Measurements from ENCODE around the gene KCNK2. TPM values are rescaled to one million over a fixed set of nuclear protein-coding genes. Genes with fewer than 3 reads are reported as not detected.

KCNK2 gene
- total and polyA plus RNA-seq, 7 experiments from 2014 or later, result not detected

DNA sequence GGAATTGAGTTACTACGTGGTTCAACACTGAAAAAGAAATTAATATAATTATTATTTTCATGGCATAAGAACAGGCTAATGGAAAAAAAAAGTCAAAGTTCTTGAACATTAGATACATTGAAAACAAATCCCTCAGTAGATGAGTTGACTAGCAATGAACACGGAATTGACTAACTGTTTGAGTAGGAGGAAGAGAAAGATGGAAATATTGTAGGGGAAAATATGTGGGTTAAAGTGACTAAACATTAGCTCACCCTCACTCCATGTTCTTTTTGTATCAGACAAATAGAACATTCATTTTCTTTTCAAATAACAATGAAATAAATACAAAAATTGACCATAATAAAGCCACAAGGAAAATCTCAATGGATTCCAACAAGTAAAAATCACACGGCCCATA lies 84.3 kb downstream of the KCNK2 start:
- DNase-seq (no peak), ATAC-seq (no peak)
- H3K27ac Mint-ChIP-seq, result no peak overlapping the region
- no peaks in the 10 kb centered on the region for H3K36me3 ChIP-seq (ENCODE audit: control insufficient read depth in 2 of 3, insufficient read depth in 3 of 3, low read length in 3 of 3)
- H3K27me3 Mint-ChIP-seq, result peaks cover 0 to 28% (median 4%) of the 10 kb centered on the region in 5 donors
- no peaks in the 10 kb centered on the region for H3K4me1 Mint-ChIP-seq
- intact Hi-C loops (cut with micrococcal nuclease), result no loop called here
- no peaks in the 10 kb centered on the region for H3K27me3 ChIP-seq (ENCODE audit: control insufficient read depth in 2 of 2, insufficient read depth in 2 of 2, low read length in 2 of 2)
- peaks cover 0 to 3% (median 0%) of the 10 kb centered on the region in 5 donors for H3K36me3 Mint-ChIP-seq
- no peak overlapping the region for H3K4me3 Mint-ChIP-seq
- POLR2A ChIA-PET, result no interaction called here
- no peak overlapping the region for H3K4me3 ChIP-seq (ENCODE audit: low read length)
- no peaks in the 10 kb centered on the region for H3K9me3 ChIP-seq (ENCODE audit: control insufficient read depth in 2 of 3, low read length in 3 of 3)
- no peak overlapping the region for H3K27ac ChIP-seq (ENCODE audit: low read depth, low read length)
- H3K4me1 ChIP-seq (ENCODE audit: control insufficient read depth in 2 of 2, insufficient read depth in 2 of 2, low read length in 2 of 2), result no peaks in the 10 kb centered on the region
- CTCF ChIA-PET, result no interaction called here
- H3K9me3 Mint-ChIP-seq, result peaks cover 0 to 21% (median 12%) of the 10 kb centered on the region in 11 donors

DNA sequence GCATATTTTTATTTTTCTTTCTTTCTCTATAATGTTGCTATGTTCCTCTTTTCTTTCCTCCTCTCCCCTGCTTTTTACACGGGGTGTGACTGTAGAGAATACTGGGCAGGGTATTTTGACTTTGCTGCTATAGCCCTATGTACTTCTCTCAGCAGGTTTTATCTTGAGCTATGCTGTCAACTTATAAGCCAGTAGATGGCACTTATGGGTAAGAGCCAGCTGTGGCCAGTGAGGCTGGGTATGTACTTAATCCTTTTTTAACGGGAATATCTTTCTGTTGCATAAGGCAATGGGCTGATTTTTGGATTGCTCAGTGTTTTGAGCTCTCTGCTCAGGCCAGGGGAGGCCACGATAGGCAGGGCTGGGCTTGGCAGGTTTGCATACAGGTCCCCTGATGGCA lies 99.0 kb downstream of the KCNK2 start:
- Histone ChIP-seq H3K27me3 (ENCODE audit: control insufficient read depth in 2 of 2, insufficient read depth in 2 of 2, low read length in 2 of 2) (no peaks in the 10 kb centered on the region), H3K36me3 (ENCODE audit: control insufficient read depth in 2 of 3, insufficient read depth in 3 of 3, low read length in 3 of 3) (no peaks in the 10 kb centered on the region), H3K9me3 (ENCODE audit: control insufficient read depth in 2 of 3, low read length in 3 of 3) (peaks cover 0 to 12% (median 5%) of the 10 kb centered on the region in 3 experiments), H3K27ac (ENCODE audit: low read depth, low read length) (no peak overlapping the region), H3K4me1 (ENCODE audit: control insufficient read depth in 2 of 2, insufficient read depth in 2 of 2, low read length in 2 of 2) (no peaks in the 10 kb centered on the region), H3K4me3 (ENCODE audit: low read length) (no peak overlapping the region)
- DNase-seq, result no peak
- H3K27me3 Mint-ChIP-seq, result peaks cover 0 to 27% (median 21%) of the 10 kb centered on the region in 5 donors
- ATAC-seq, result no peak
- CTCF ChIA-PET, result no interaction called here
- H3K4me1 Mint-ChIP-seq, result no peaks in the 10 kb centered on the region
- intact Hi-C loops (cut with micrococcal nuclease), result no loop called here
- POLR2A ChIA-PET, result no interaction called here
- H3K9me3 Mint-ChIP-seq, result peaks cover 0 to 53% (median 14%) of the 10 kb centered on the region in 11 donors
- H3K27ac Mint-ChIP-seq, result no peak overlapping the region
- no peak overlapping the region for H3K4me3 Mint-ChIP-seq
- H3K36me3 Mint-ChIP-seq, result peaks cover 0 to 5% (median 0%) of the 10 kb centered on the region in 5 donors

DNA sequence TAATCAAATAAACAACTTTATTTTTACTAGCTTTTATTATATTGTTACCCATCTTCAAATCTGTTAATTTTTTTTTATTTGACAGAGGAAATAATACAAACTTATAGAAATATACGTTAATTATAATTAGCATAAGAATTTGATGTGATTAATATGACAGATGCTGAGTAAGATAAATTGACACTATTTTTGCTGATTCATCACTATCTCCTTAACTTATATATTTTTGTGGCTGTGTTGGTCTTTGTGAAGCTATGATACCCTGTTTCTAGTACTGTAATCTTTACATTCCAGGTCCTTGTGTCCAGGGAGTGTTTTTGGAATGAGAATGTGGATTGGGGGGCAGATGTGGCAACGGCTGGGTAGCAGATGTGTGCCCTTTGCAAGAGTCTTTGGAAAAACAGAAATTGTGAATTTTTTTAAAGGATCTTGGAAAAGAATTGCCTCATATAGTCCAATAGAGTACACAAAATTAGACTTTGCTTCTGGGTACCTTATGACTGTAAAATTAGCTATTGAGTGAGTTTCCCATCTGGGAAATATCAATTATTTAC lies 102.6 kb downstream of the KCNK2 start:
- DNase-seq (no peak), ATAC-seq (no peak)
- no peak overlapping the region for H3K4me3 Mint-ChIP-seq
- Histone ChIP-seq H3K36me3 (ENCODE audit: control insufficient read depth in 2 of 3, insufficient read depth in 3 of 3, low read length in 3 of 3) (no peaks in the 10 kb centered on the region), H3K9me3 (ENCODE audit: control insufficient read depth in 2 of 3, low read length in 3 of 3) (peaks cover 0 to 12% (median 5%) of the 10 kb centered on the region in 3 experiments), H3K4me3 (ENCODE audit: low read length) (no peak overlapping the region), H3K4me1 (ENCODE audit: control insufficient read depth in 2 of 2, insufficient read depth in 2 of 2, low read length in 2 of 2) (no peaks in the 10 kb centered on the region), H3K27ac (ENCODE audit: low read depth, low read length) (no peak overlapping the region), H3K27me3 (ENCODE audit: control insufficient read depth in 2 of 2, insufficient read depth in 2 of 2, low read length in 2 of 2) (no peaks in the 10 kb centered on the region)
- peaks cover 0 to 5% (median 0%) of the 10 kb centered on the region in 5 donors for H3K36me3 Mint-ChIP-seq
- H3K4me1 Mint-ChIP-seq, result no peaks in the 10 kb centered on the region
- peaks cover 0 to 33% (median 9%) of the 10 kb centered on the region in 11 donors for H3K9me3 Mint-ChIP-seq
- CTCF ChIA-PET, result interaction anchor here (0.6 kb wide), 1 partner anchor 65 kb away, joined by 3 read pairs; no protein-coding TSS in a partner anchor
- no peak overlapping the region for H3K27ac Mint-ChIP-seq
- H3K27me3 Mint-ChIP-seq, result peaks cover 0 to 42% (median 13%) of the 10 kb centered on the region in 5 donors
- POLR2A ChIA-PET, result no interaction called here
- intact Hi-C loops (cut with micrococcal nuclease), result no loop called here

DNA sequence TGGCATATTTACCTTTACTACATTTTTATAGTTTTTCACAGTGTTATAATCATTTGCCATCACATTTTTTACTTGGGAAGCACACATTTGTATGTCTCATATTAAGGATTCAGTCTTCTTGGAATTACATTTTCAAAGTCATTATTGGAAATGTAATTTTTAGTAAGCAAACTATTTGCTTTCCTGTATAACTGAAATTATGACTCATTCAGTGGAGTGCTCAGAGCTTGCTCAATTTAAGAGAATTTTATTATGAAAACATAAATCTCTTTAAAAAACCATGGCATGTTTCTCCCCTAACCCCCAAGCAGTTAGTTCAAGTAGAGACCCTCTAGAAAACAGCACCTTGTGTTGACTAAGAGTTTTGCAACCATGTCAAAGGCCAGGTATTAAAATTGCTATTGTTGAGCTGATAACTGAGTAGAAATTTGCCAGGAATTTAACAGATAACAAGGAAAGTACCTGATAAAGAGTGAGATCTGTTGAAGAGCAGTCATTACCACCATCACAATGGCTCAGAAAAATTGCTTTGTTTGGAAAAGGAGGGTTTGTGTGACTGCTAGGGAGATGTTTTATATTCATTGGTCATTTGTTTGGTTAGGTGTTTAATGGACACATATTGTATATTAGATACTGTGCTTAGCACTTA lies 105.9 kb downstream of the KCNK2 start:
- no peaks in the 10 kb centered on the region for H3K27me3 ChIP-seq (ENCODE audit: control insufficient read depth in 2 of 2, insufficient read depth in 2 of 2, low read length in 2 of 2)
- H3K27me3 Mint-ChIP-seq, result peaks cover 0 to 33% (median 4%) of the 10 kb centered on the region in 5 donors
- intact Hi-C loops (cut with micrococcal nuclease), result no loop called here
- DNase-seq, result no peak
- H3K27ac ChIP-seq (ENCODE audit: low read depth, low read length), result no peak overlapping the region
- peaks cover 0 to 2% (median under 1%) of the 10 kb centered on the region in 11 donors for H3K9me3 Mint-ChIP-seq
- CTCF ChIA-PET, result no interaction called here
- no peaks in the 10 kb centered on the region for H3K4me1 Mint-ChIP-seq
- POLR2A ChIA-PET, result no interaction called here
- no peak for ATAC-seq
- H3K4me3 ChIP-seq (ENCODE audit: low read length), result no peak overlapping the region
- H3K27ac Mint-ChIP-seq, result no peak overlapping the region
- H3K36me3 ChIP-seq (ENCODE audit: control insufficient read depth in 2 of 3, insufficient read depth in 3 of 3, low read length in 3 of 3), result no peaks in the 10 kb centered on the region
- no peak overlapping the region for H3K4me3 Mint-ChIP-seq
- no peaks in the 10 kb centered on the region for H3K36me3 Mint-ChIP-seq
- H3K4me1 ChIP-seq (ENCODE audit: control insufficient read depth in 2 of 2, insufficient read depth in 2 of 2, low read length in 2 of 2), result no peaks in the 10 kb centered on the region
- no peaks in the 10 kb centered on the region for H3K9me3 ChIP-seq (ENCODE audit: control insufficient read depth in 2 of 3, low read length in 3 of 3)

DNA sequence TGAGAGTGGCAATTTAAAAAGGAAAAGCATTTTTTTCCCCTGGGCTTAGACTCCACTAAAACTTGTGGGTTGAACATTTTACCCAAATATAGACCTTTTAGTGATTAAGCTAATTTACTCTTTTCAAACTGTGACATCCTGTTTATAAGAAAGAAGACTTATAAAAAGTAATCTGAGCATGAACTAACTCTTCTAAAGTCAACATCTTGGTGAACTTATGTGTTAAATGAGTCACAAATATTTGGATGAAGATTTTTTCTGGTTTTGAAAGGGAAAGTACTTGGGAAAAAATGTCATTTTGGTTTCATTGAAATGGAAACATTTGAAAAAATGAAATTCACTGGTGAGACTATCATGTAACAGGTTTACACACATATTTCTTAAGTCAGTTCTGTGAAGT lies 109.8 kb downstream of the KCNK2 start:
- H3K4me1 ChIP-seq (ENCODE audit: control insufficient read depth in 2 of 2, insufficient read depth in 2 of 2, low read length in 2 of 2), result no peaks in the 10 kb centered on the region
- no peaks in the 10 kb centered on the region for H3K36me3 ChIP-seq (ENCODE audit: control insufficient read depth in 2 of 3, insufficient read depth in 3 of 3, low read length in 3 of 3)
- ATAC-seq, result no peak
- Mint-ChIP-seq H3K4me1 (no peaks in the 10 kb centered on the region), H3K27ac (no peak overlapping the region), H3K4me3 (no peak overlapping the region), H3K36me3 (no peaks in the 10 kb centered on the region), H3K27me3 (peaks cover 0 to 27% (median 7%) of the 10 kb centered on the region in 5 donors), H3K9me3 (no peaks in the 10 kb centered on the region)
- intact Hi-C loops (cut with micrococcal nuclease), result no loop called here
- DNase-seq, result no peak
- H3K27ac ChIP-seq (ENCODE audit: low read depth, low read length), result no peak overlapping the region
- POLR2A ChIA-PET, result no interaction called here
- CTCF ChIA-PET, result no interaction called here
- H3K4me3 ChIP-seq (ENCODE audit: low read length), result no peak overlapping the region
- H3K9me3 ChIP-seq (ENCODE audit: control insufficient read depth in 2 of 3, low read length in 3 of 3), result no peaks in the 10 kb centered on the region
- no peaks in the 10 kb centered on the region for H3K27me3 ChIP-seq (ENCODE audit: control insufficient read depth in 2 of 2, insufficient read depth in 2 of 2, low read length in 2 of 2)

DNA sequence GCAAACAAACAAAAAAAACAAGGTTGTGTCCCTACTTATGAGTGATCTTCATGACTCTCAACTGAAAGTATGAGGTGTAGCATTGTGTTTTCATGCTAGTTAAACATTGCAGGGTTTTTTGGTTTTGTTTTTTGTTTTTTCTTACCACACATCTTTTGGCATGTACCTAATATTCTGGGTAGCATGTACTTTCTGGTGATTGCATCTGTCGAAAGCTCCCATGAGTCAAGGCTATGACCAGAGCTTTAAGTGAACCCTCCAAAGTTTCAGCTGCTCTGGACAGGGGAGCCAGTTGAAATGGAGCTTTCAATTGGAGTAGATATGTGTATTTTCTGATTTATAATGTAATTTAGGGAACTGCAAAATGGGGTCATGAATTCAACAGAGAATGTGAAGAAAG lies 115.5 kb downstream of the KCNK2 start:
- no peak for DNase-seq
- Histone ChIP-seq H3K9me3 (ENCODE audit: control insufficient read depth in 2 of 3, low read length in 3 of 3) (no peaks in the 10 kb centered on the region), H3K4me1 (ENCODE audit: control insufficient read depth in 2 of 2, insufficient read depth in 2 of 2, low read length in 2 of 2) (no peaks in the 10 kb centered on the region), H3K27ac (ENCODE audit: low read depth, low read length) (no peak overlapping the region), H3K36me3 (ENCODE audit: control insufficient read depth in 2 of 3, insufficient read depth in 3 of 3, low read length in 3 of 3) (no peaks in the 10 kb centered on the region), H3K4me3 (ENCODE audit: low read length) (no peak overlapping the region), H3K27me3 (ENCODE audit: control insufficient read depth in 2 of 2, insufficient read depth in 2 of 2, low read length in 2 of 2) (no peaks in the 10 kb centered on the region)
- Mint-ChIP-seq H3K9me3 (no peaks in the 10 kb centered on the region), H3K4me1 (no peaks in the 10 kb centered on the region), H3K27me3 (peaks cover 0 to 14% (median 0%) of the 10 kb centered on the region in 5 donors), H3K27ac (no peak overlapping the region), H3K4me3 (no peak overlapping the region), H3K36me3 (no peaks in the 10 kb centered on the region)
- ChIA-PET POLR2A (no interaction called here), CTCF (no interaction called here)
- intact Hi-C loops (cut with micrococcal nuclease), result no loop called here
- no peak for ATAC-seq

DNA sequence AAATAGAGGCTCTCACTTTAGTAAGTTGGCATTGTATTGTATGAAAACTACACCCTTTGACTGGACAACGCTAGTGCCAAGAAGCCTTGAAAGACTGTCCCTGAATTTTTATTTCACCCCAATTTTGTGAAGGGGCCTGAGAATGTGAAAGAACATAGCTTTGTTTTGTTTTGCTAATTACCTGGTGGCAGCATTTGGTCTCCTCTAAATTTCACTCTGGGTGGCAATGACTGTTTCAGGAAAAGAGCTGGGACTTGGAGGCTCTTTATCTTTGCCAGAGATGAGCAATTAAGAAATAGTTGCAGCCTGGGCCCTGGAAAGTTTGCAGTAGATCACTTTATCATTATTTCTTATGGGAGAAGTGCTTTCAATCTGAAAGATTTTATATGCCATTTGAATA lies 117.6 kb downstream of the KCNK2 start:
- H3K4me3 Mint-ChIP-seq, result no peak overlapping the region
- Histone ChIP-seq H3K36me3 (ENCODE audit: control insufficient read depth in 2 of 3, insufficient read depth in 3 of 3, low read length in 3 of 3) (no peaks in the 10 kb centered on the region), H3K4me3 (ENCODE audit: low read length) (no peak overlapping the region), H3K9me3 (ENCODE audit: control insufficient read depth in 2 of 3, low read length in 3 of 3) (no peaks in the 10 kb centered on the region), H3K27ac (ENCODE audit: low read depth, low read length) (no peak overlapping the region), H3K27me3 (ENCODE audit: control insufficient read depth in 2 of 2, insufficient read depth in 2 of 2, low read length in 2 of 2) (no peaks in the 10 kb centered on the region), H3K4me1 (ENCODE audit: control insufficient read depth in 2 of 2, insufficient read depth in 2 of 2, low read length in 2 of 2) (no peaks in the 10 kb centered on the region)
- no peaks in the 10 kb centered on the region for H3K4me1 Mint-ChIP-seq
- ATAC-seq (no peak), DNase-seq (no peak)
- no peaks in the 10 kb centered on the region for H3K9me3 Mint-ChIP-seq
- POLR2A ChIA-PET, result no interaction called here
- CTCF ChIA-PET, result no interaction called here
- H3K27ac Mint-ChIP-seq, result no peak overlapping the region
- intact Hi-C loops (cut with micrococcal nuclease), result no loop called here
- H3K36me3 Mint-ChIP-seq, result no peaks in the 10 kb centered on the region
- peaks cover 0 to 5% (median 0%) of the 10 kb centered on the region in 5 donors for H3K27me3 Mint-ChIP-seq

Data from naive thymus-derived CD4-positive, alpha-beta T cell (primary cell).